CD14-positive monocyte (primary cell): ENCODE results near the gene HSF2. TPM values are rescaled to one million over a fixed set of nuclear protein-coding genes. Genes with fewer than 3 reads are reported as not detected.
A peak's percentile ranks its signal among the peaks of the same experiment; 100 is the strongest.

Experiments used
- DNase-seq, 3 donors: peaks; one replicate each; pipeline ENCODE4 v3.0.0-alpha.2; 2011 to 2022
- H2AFZ ChIP-seq: 2 replicates; pipeline ENCODE4 v1.6.0; 2012; ENCODE audit warnings: mild to moderate bottlenecking, low read depth, low read length, inconsistent platforms; ENCODE audit not compliant: insufficient read depth, poor library complexity, severe bottlenecking
- H3K27ac ChIP-seq, 2 donors: 1 replicate in 1 of 2; 2 replicates in 1 of 2; pipeline ENCODE4 v1.5.1; 2012 to 2013; ENCODE audit warnings: low read length in 2 of 2, control low read depth in 1 of 2, inconsistent platforms in 1 of 2, low read depth in 1 of 2, mild to moderate bottlenecking in 1 of 2
- H3K27me3 ChIP-seq, 2 donors: one replicate each; pipeline versions ENCODE4 v1.6.0 to v1.6.1; 2011 to 2013; ENCODE audit warnings: low read length in 2 of 2; ENCODE audit not compliant: control insufficient read depth in 2 of 2, insufficient read depth in 2 of 2
- H3K36me3 ChIP-seq, 2 donors: replicated peaks in 1 of 2; 1 replicate in 1 of 2; 2 replicates in 1 of 2; pipeline versions ENCODE4 v1.5.1 to v1.6.1; 2012 to 2013; ENCODE audit warnings: low read length in 2 of 2, control low read depth in 1 of 2, inconsistent platforms in 1 of 2, mild to moderate bottlenecking in 1 of 2; ENCODE audit not compliant: insufficient read depth in 2 of 2, control insufficient read depth in 1 of 2
- H3K4me1 ChIP-seq, 2 donors: 1 replicate in 1 of 2; 2 replicates in 1 of 2; pipeline versions ENCODE4 v1.5.1 to v1.6.1; 2012 to 2013; ENCODE audit warnings: low read length in 2 of 2, control low read depth in 1 of 2, inconsistent platforms in 1 of 2, mild to moderate bottlenecking in 1 of 2, moderate library complexity in 1 of 2; ENCODE audit not compliant: insufficient read depth in 2 of 2, control insufficient read depth in 1 of 2
- H3K4me2 ChIP-seq: replicated peaks from 2 replicates; pipeline ENCODE3; 2012; ENCODE audit warnings: low read length, moderate library complexity, mild to moderate bottlenecking; ENCODE audit not compliant: poor library complexity, severe bottlenecking; ENCODE audit errors: extremely low read depth
- H3K4me3 ChIP-seq, 3 experiments: fragments of 200-600 bp in 1 of 3; sonication (generic) in 1 of 3; replicated peaks in 1 of 3; 1 replicate in 2 of 3; 2 replicates in 1 of 3; pipeline ENCODE4 v1.5.1; 2011 to 2013; ENCODE audit warnings: low read length in 3 of 3, mild to moderate bottlenecking in 3 of 3, control low read depth in 2 of 3, low read depth in 2 of 3, inconsistent platforms in 1 of 3, moderate library complexity in 1 of 3
- H3K79me2 ChIP-seq: 2 replicates; pipeline ENCODE4 v1.6.0; 2012; ENCODE audit warnings: mild to moderate bottlenecking, control low read depth, inconsistent platforms, low read length, moderate library complexity; ENCODE audit not compliant: insufficient read depth
- H3K9ac ChIP-seq: 2 replicates; pipeline ENCODE4 v1.6.0; 2017; ENCODE audit warnings: low read length, mild to moderate bottlenecking; ENCODE audit not compliant: insufficient read depth, poor library complexity, severe bottlenecking
- H3K9me3 ChIP-seq, 2 donors: replicated peaks in 1 of 2; 1 replicate in 1 of 2; 2 replicates in 1 of 2; pipeline versions ENCODE4 v1.5.1 to v1.6.1; 2012 to 2013; ENCODE audit warnings: low read length in 2 of 2, control low read depth in 1 of 2; ENCODE audit not compliant: control insufficient read depth in 1 of 2, insufficient read depth in 1 of 2
- H4K20me1 ChIP-seq: 2 replicates; pipeline ENCODE4 v1.6.0; 2012; ENCODE audit warnings: mild to moderate bottlenecking, low read length, control low read depth, moderate library complexity; ENCODE audit not compliant: insufficient read depth
- H3K27ac Mint-ChIP-seq, 7 donors: one replicate each; pipeline ENCODE4 v1.8.0; 2020; ENCODE audit warnings: mild to moderate bottlenecking in 7 of 7, mixed read lengths in 7 of 7, moderate library complexity in 6 of 7, inconsistent platforms in 2 of 7
- H3K27me3 Mint-ChIP-seq, 3 donors: one replicate each; pipeline ENCODE4 v1.8.0; 2021 to 2022; ENCODE audit warnings: low read depth in 3 of 3, mild to moderate bottlenecking in 3 of 3, mixed read lengths in 3 of 3, moderate library complexity in 3 of 3, inconsistent platforms in 1 of 3
- H3K36me3 Mint-ChIP-seq, 2 donors: one replicate each; pipeline ENCODE4 v1.8.0; 2020; ENCODE audit warnings: mixed read lengths in 2 of 2, inconsistent platforms in 1 of 2, mild to moderate bottlenecking in 1 of 2
- H3K4me1 Mint-ChIP-seq: one replicate; pipeline ENCODE4 v1.8.0; 2020; ENCODE audit warnings: mild to moderate bottlenecking, mixed read lengths
- H3K4me3 Mint-ChIP-seq, 2 donors: one replicate each; pipeline ENCODE4 v1.8.0; 2020; ENCODE audit warnings: mild to moderate bottlenecking in 2 of 2, mixed read lengths in 2 of 2, moderate library complexity in 1 of 2
- H3K9me3 Mint-ChIP-seq, 7 donors: one replicate each; pipeline ENCODE4 v1.8.0; 2020 to 2022; ENCODE audit warnings: mixed read lengths in 7 of 7, mild to moderate bottlenecking in 6 of 7, moderate library complexity in 6 of 7, inconsistent platforms in 2 of 7
- CTCF ChIP-seq: fragments of 200-600 bp; IDR thresholded peaks from one replicate; pipeline ENCODE4 v1.8.0; 2022; ENCODE audit warnings: antibody characterized with exemption, mild to moderate bottlenecking
- WGBS: methylation state at CpG from one replicate; pipeline ENCODE4 v1.1.5; 2013; ENCODE audit warnings: missing lambda C conversion rate; ENCODE audit not compliant: insufficient coverage; 5-methylcytosine and 5-hydroxymethylcytosine counted together
- intact Hi-C, 2 donors: fragments of 100-400 bp; cut with micrococcal nuclease; formaldehyde crosslinking; loops; one replicate each; pipeline versions ENCODE4 v1.15.0 to v1.15.1; 2023
- polyA plus RNA-seq, 3 donors: library from polyadenylated mRNA; depleted of rRNA in 1 of 3; unstranded in 2 of 3; stranded (reverse) in 1 of 3; fragments of 300-500 nt in 2 of 3; fragments of >200 nt in 1 of 3; fragmentation: Illumina TruSeq in 2 of 3; gene quantifications; 1 replicate in 2 of 3; 2 replicates in 1 of 3; pipeline ENCODE4 v1.2.3, GENCODE V29; 2012 to 2021

Gene HSF2
- polyA plus RNA-seq, 3 donors, result 2.3 to 8.8 (median 2.6) TPM

DNA sequence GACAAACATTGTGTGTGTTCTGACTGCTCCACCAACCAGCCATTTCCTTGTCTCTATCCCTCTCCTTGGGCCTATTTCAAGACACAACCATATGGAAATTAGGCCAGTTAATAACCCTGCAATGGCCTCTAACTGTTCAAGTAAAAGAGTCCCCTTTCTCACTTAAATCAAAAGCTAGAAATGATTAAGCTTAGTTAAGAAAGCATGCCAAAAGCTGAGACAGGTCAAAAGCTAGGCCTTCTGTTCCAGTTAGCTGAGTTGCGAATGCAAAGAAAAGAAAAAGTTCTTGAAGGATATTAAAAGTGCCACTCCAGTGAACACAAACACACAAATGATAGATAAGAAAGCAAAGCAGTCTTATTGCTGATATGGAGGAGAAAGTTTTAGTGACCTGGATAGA, 49.6 kb downstream of the HSF2 start:
- H3K36me3 ChIP-seq, result peaks cover 95 to 100% of the 10 kb centered on the region in 2 donors
- Mint-ChIP-seq H3K27ac (peak overlapping the region in 1 of 7 donors; percentile 24), H3K9me3 (no peaks in the 10 kb centered on the region), H3K4me3 (no peak overlapping the region), H3K4me1 (no peaks in the 10 kb centered on the region), H3K27me3 (no peaks in the 10 kb centered on the region), H3K36me3 (peaks cover 70 to 88% of the 10 kb centered on the region in 2 donors)
- no peak overlapping the region for H3K27ac ChIP-seq
- no CpG with 5 or more reads among the region's 1 CpG for WGBS
- H3K4me3 ChIP-seq, result no peak overlapping the region
- H3K9me3 ChIP-seq, result no peaks in the 10 kb centered on the region
- no peak for TF ChIP-seq CTCF
- no peak for DNase-seq
- no peaks in the 10 kb centered on the region for H3K79me2 ChIP-seq
- intact Hi-C loops, result no loop called here
- H3K4me1 ChIP-seq, result no peaks in the 10 kb centered on the region
- H3K27me3 ChIP-seq, result no peaks in the 10 kb centered on the region
- H3K9ac ChIP-seq, result no peak overlapping the region
- no peak overlapping the region for H2AFZ ChIP-seq
- peaks cover 84% of the 10 kb centered on the region for H4K20me1 ChIP-seq
- no peak overlapping the region for H3K4me2 ChIP-seq

DNA sequence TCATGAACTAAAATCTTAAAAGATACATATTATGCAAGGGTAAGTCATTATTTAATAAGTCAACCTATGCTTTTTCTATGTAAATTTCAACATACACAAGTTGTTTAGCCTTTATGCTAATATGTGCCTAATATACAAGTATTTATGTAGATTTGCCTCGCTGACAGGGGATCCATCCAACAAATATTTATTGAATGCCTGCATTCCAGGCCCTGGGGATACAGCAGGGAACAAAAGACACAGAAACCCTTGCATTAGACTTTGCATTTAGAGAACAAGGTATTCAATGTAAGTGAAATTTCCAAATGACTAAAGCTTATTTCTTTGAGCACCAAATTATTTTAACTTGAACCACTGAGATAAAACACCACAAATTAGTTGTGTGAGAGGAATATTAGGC, 53.1 kb downstream of the HSF2 start:
- Mint-ChIP-seq H3K9me3 (no peaks in the 10 kb centered on the region), H3K36me3 (peaks cover 73 to 88% of the 10 kb centered on the region in 2 donors), H3K4me3 (no peak overlapping the region), H3K27me3 (no peaks in the 10 kb centered on the region), H3K4me1 (no peaks in the 10 kb centered on the region), H3K27ac (no peak overlapping the region)
- Histone ChIP-seq H3K4me3 (no peak overlapping the region), H3K4me1 (no peaks in the 10 kb centered on the region), H3K27ac (no peak overlapping the region), H4K20me1 (peaks cover 96% of the 10 kb centered on the region), H3K27me3 (no peaks in the 10 kb centered on the region), H2AFZ (no peak overlapping the region), H3K79me2 (peaks cover 5% of the 10 kb centered on the region), H3K9me3 (no peaks in the 10 kb centered on the region), H3K36me3 (peaks cover 98 to 99% of the 10 kb centered on the region in 2 donors), H3K9ac (no peak overlapping the region), H3K4me2 (no peak overlapping the region)
- intact Hi-C loops, result no loop called here
- no CpG with 5 or more reads among the region's 1 CpG for WGBS
- TF ChIP-seq CTCF, result no peak
- DNase-seq, result no peak
